ENCODE measurements around the gene C10orf71. TPM values are rescaled to one million over a fixed set of nuclear protein-coding genes. Genes with fewer than 3 reads are reported as not detected.

The C10orf71 gene
- total RNA-seq, 1 donor from 2014 or later = not detected

- intact Hi-C loops (cut with micrococcal nuclease) = no loop called here
Observed at GRCh38 chr10:49360271-49361177, 61.6 kb downstream of the C10orf71 start.

GRCh38 chr10:49361178-49361554, 62.2 kb downstream of the C10orf71 start:
- intact Hi-C loops (cut with micrococcal nuclease) = no loop called here

GRCh38 chr10:49361735-49362568, 63.0 kb downstream of the C10orf71 start:
- intact Hi-C loops (cut with micrococcal nuclease) = no loop called here

GRCh38 chr10:49362596-49363260, 63.8 kb downstream of the C10orf71 start:
- intact Hi-C loops (cut with micrococcal nuclease) = no loop called here

GRCh38 chr10:49363309-49364031, 64.5 kb downstream of the C10orf71 start:
- intact Hi-C loops (cut with micrococcal nuclease) = no loop called here

- intact Hi-C loops (cut with micrococcal nuclease) = no loop called here
Observed at GRCh38 chr10:49364051-49364450, 65.1 kb downstream of the C10orf71 start.

GRCh38 chr10:49364747-49365146, 65.8 kb downstream of the C10orf71 start:
- intact Hi-C loops (cut with micrococcal nuclease) = no loop called here

GRCh38 chr10:49365275-49365674, 66.3 kb downstream of the C10orf71 start:
- intact Hi-C loops (cut with micrococcal nuclease) = no loop called here

- intact Hi-C loops (cut with micrococcal nuclease) = no loop called here
Observed at GRCh38 chr10:49365675-49366415, 66.9 kb downstream of the C10orf71 start.

GRCh38 chr10:49366460-49366859, 67.5 kb downstream of the C10orf71 start:
- intact Hi-C loops (cut with micrococcal nuclease) = no loop called here

- intact Hi-C loops (cut with micrococcal nuclease) = no loop called here
Observed at GRCh38 chr10:49367600-49367999, 68.6 kb downstream of the C10orf71 start.

GRCh38 chr10:49368256-49368655, 69.3 kb downstream of the C10orf71 start:
- intact Hi-C loops (cut with micrococcal nuclease) = no loop called here

GRCh38 chr10:49369216-49370162, 70.5 kb downstream of the C10orf71 start:
- intact Hi-C loops (cut with micrococcal nuclease) = no loop called here

GRCh38 chr10:49370326-49371100, 71.5 kb downstream of the C10orf71 start:
- intact Hi-C loops (cut with micrococcal nuclease) = no loop called here

GRCh38 chr10:49371967-49372366, 73.0 kb downstream of the C10orf71 start:
- intact Hi-C loops (cut with micrococcal nuclease) = no loop called here

GRCh38 chr10:49373361-49373760, 74.4 kb downstream of the C10orf71 start:
- intact Hi-C loops (cut with micrococcal nuclease) = no loop called here

- intact Hi-C loops (cut with micrococcal nuclease) = no loop called here
Observed at GRCh38 chr10:49374740-49375139, 75.8 kb downstream of the C10orf71 start.

- intact Hi-C loops (cut with micrococcal nuclease) = no loop called here
Observed at GRCh38 chr10:49375611-49376010, 76.6 kb downstream of the C10orf71 start.

Measured in T-helper 1 cell treated with Interleukin-12 subunit alpha and Interleukin-12 subunit beta and Interleukin-4 antibody, amounts not matched to agents 30 ng/mL and 1 ng/mL, for 36 hours (primary cell).